ENCODE data around the gene CXCL12. TPM values are rescaled to one million over a fixed set of nuclear protein-coding genes. Genes with fewer than 3 reads are reported as not detected.

CXCL12 gene
- 10 to 100 TPM in 1 of 2 donors, 1 to 10 TPM in 1; 6.9 to 19.6 TPM for total RNA-seq

DNA sequence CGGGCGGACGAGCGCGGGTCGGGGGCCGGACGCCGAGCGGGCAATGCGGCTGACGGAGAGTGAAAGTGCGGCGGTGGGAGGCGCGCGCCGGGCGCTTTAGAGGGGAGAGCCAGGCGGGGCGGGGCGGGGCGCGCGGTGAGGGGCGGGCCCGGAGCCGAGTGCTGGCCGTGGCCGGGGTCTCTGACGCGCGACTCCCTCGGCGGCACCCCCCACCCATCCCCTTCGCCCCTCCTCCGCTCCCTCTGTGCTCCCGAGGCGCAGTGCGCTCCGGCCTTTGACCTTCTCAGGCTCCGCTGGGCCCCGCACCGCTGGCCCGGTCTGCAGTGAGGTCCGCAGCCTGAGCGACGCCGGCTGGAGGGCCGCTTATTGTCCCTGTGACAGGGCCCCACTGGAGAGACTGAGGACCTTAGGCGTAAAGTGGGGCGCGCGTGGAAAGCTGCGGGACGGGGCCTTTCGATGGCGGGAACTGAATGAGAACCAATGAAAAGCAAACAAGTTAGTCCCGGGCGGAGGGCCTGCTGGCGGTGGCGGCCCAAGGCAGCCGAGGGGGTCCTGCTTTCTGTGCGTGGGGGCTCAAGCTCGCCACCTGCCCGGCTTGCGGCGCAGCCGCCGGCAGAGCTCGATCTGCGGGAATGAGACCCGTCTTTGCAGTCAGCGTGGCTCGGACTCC, at the start of gene CXCL12:
TSS of gene CXCL12 (minus strand) at position 72 of the 670 bp plus-strand sequence. CDS start 92 bp downstream, outside the sequence.
- H3K4me1 ChIP-seq (replicated peaks): peaks cover 4% of the 10 kb centered on the region
- no peaks in the 10 kb centered on the region for H3K27me3 ChIP-seq (replicated peaks; ENCODE audit: insufficient read depth)
- DNase-seq (ENCODE audit: low spot score): no peak
- TF ChIP-seq, protein P1, sequence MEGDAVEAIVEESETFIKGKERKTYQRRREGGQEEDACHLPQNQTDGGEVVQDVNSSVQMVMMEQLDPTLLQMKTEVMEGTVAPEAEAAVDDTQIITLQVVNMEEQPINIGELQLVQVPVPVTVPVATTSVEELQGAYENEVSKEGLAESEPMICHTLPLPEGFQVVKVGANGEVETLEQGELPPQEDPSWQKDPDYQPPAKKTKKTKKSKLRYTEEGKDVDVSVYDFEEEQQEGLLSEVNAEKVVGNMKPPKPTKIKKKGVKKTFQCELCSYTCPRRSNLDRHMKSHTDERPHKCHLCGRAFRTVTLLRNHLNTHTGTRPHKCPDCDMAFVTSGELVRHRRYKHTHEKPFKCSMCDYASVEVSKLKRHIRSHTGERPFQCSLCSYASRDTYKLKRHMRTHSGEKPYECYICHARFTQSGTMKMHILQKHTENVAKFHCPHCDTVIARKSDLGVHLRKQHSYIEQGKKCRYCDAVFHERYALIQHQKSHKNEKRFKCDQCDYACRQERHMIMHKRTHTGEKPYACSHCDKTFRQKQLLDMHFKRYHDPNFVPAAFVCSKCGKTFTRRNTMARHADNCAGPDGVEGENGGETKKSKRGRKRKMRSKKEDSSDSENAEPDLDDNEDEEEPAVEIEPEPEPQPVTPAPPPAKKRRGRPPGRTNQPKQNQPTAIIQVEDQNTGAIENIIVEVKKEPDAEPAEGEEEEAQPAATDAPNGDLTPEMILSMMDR (IDR thresholded peaks at IDR 0.05): no peak
- no peak for TF ChIP-seq POLR2A (IDR thresholded peaks at IDR 0.05)
- H3K36me3 ChIP-seq: no peaks in the 10 kb centered on the region
- H3K4me3 ChIP-seq: peak within 1 kb of the TSS; percentile 42 to 49
- no peaks in the 10 kb centered on the region for H3K9me3 ChIP-seq
- WGBS: 12% methylated on average over 58 of the region's 75 CpGs
- intact Hi-C loops (cut with DNase I): loop anchor here (5.0 to 10.0 kb wide), 2 partner anchors 570 to 713 kb away; partner anchors contain the start of gene RASSF4
- H3K27ac ChIP-seq: no peak within 1 kb of the TSS

DNA sequence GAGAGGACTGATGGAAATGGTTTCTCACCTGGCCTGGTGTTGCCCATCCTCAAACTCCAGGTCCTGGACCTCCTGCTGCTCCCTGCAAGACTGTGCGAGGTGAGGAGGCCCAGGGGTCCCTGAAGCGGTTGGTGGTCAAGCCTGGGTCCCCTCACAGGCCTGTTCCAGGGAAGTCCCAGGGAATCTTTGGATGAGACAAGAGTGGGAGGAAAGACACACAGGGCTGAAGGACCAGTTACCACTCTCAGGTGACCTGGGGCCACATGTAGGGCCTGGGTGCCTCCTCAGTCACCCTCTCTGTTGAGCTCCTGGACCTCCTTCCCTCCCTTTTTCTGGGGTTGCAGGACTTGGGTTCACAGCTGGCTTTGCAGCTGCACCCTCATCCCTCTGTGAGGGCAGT, 42.6 kb upstream of the CXCL12 start:
- Histone ChIP-seq H3K4me1 (replicated peaks) (no peaks in the 10 kb centered on the region), H3K36me3 (no peaks in the 10 kb centered on the region), H3K4me3 (no peak overlapping the region), H3K27ac (no peak overlapping the region), H3K9me3 (no peaks in the 10 kb centered on the region), H3K27me3 (replicated peaks; ENCODE audit: insufficient read depth) (no peaks in the 10 kb centered on the region)
- WGBS: 95% methylated on average over 2 of the region's 2 CpGs
- intact Hi-C loops (cut with DNase I): no loop called here
- TF ChIP-seq POLR2A (IDR thresholded peaks at IDR 0.05): no peak
- no peak for TF ChIP-seq POLR2AphosphoS5 (IDR thresholded peaks at IDR 0.05)
- TF ChIP-seq, protein P1 (IDR thresholded peaks at IDR 0.05): no peak
- DNase-seq (ENCODE audit: low spot score): no peak

DNA sequence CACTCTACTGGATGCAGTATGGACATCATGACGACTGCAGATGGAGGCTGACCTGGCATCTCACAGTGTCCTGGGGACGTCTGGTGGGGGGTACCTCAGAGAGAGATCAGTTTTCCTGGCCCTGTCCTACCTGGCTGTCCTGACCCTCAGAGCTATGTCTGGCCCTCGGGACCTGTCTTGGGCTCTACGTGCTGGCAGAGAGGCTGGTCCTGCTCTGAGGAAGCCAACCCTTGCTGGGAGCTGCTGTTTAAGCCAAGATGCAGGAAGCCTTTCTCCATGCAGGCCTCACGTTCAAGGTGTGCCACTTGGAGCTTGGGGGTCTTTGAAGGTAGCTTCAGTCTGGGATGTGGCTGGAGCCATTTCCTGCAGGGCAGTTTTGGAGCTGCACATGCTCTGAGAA, 42.1 kb upstream of the CXCL12 start:
- Histone ChIP-seq H3K36me3 (no peaks in the 10 kb centered on the region), H3K4me3 (no peak overlapping the region), H3K4me1 (replicated peaks) (no peaks in the 10 kb centered on the region), H3K27ac (no peak overlapping the region), H3K9me3 (no peaks in the 10 kb centered on the region), H3K27me3 (replicated peaks; ENCODE audit: insufficient read depth) (no peaks in the 10 kb centered on the region)
- DNase-seq (ENCODE audit: low spot score): no peak
- 83% methylated on average over 5 of the region's 5 CpGs for WGBS
- intact Hi-C loops (cut with DNase I): no loop called here
- TF ChIP-seq, protein P1 (IDR thresholded peaks at IDR 0.05): no peak
- TF ChIP-seq POLR2A (IDR thresholded peaks at IDR 0.05) (no peak), POLR2AphosphoS5 (IDR thresholded peaks at IDR 0.05) (no peak)

DNA sequence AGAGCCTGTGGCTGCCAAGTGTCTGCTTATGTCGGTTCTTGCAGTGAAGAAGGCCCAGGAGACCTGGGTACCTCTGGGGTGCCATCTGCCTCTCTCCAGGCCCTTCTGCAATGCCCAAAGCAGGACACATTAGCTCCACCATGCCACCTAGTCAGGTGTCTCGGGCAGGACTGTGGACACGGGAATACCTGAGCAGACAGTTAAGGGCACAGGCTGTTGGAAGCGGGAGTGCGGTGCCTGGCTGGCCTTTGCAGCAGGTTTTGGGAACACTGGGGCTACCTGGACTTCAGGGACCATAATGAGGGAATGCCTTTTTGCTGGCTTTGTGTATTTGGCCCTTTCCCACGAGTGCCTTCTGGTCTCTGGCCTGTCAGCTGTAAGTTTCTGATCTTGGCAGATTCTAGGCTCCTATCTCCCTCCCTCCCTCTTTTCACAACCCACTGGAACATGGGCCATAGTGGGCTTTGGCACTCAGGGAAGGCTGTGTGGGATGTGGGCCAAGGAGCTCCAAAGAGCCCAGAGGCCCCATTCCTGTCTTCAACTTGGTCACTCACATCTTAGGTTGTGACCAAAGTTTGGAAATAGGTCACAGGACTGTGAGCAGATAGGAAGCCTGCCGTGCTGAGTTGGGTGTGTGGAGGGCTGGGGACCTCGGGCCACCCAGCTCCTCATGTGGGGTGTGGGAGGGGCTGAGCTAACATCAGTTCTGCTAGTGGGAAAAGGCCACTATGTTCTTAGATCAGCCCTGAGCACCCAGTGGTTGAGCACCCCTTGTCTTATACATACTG, 41.5 kb upstream of the CXCL12 start:
- no peak overlapping the region for H3K4me3 ChIP-seq
- no peaks in the 10 kb centered on the region for H3K27me3 ChIP-seq (replicated peaks; ENCODE audit: insufficient read depth)
- no peaks in the 10 kb centered on the region for H3K36me3 ChIP-seq
- no peak for TF ChIP-seq POLR2A (IDR thresholded peaks at IDR 0.05)
- no peak for TF ChIP-seq POLR2AphosphoS5 (IDR thresholded peaks at IDR 0.05)
- TF ChIP-seq, protein P1 (IDR thresholded peaks at IDR 0.05): no peak
- no peak for DNase-seq (ENCODE audit: low spot score)
- H3K9me3 ChIP-seq: no peaks in the 10 kb centered on the region
- H3K4me1 ChIP-seq (replicated peaks): no peaks in the 10 kb centered on the region
- intact Hi-C loops (cut with DNase I): no loop called here
- WGBS: 85% methylated on average over 8 of the region's 8 CpGs
- no peak overlapping the region for H3K27ac ChIP-seq

Measured in prostate gland (tissue), 2 donors.